OCI-LY7 (cell line): ENCODE results near the gene NAPB. TPM values are rescaled to one million over a fixed set of nuclear protein-coding genes. Genes with fewer than 3 reads are reported as not detected.

Experiments used
- BruUV-seq: library from RNA; stranded (reverse); fragments of 400-500 nt; replicated peaks from 2 replicates; lab custom pipeline; 2021; lab: Mats Ljungman, UMichigan
- CTCF ChIA-PET: fragments of 300-600 bp; sonication (Branson Sonifier 250); formaldehyde crosslinking; loops from one replicate; lab custom pipeline; 2022; ENCODE audit warnings: antibody characterized with exemption; ENCODE audit not compliant: unreplicated experiment; lab: Charles Lee
- POLR2A ChIA-PET: fragments of 300-600 bp; sonication (Branson Sonifier 250); formaldehyde crosslinking; loops from one replicate; lab custom pipeline; 2022; ENCODE audit warnings: antibody characterized with exemption; lab: Charles Lee
- DNase-seq: peaks from one replicate; pipeline ENCODE4 v3.0.0-alpha.2; 2015; ENCODE audit warnings: low spot score
- H2AFZ ChIP-seq: fragments of 200-600 bp; sonication (generic), shearing (Covaris generic); 2 replicates; pipeline ENCODE4 v1.6.1; 2014; ENCODE audit warnings: mild to moderate bottlenecking, antibody characterized with exemption, low read length, moderate library complexity
- H3K27ac ChIP-seq: fragments of 200-600 bp; sonication (generic); 2 replicates; pipeline ENCODE4 v1.5.1; 2014; ENCODE audit warnings: mixed run types, low read depth, mild to moderate bottlenecking, moderate library complexity, low read length, inconsistent platforms; ENCODE audit not compliant: poor library complexity, severe bottlenecking
- H3K36me3 ChIP-seq: fragments of 200-600 bp; sonication (generic); 2 replicates; pipeline ENCODE4 v1.6.1; 2014; ENCODE audit warnings: mild to moderate bottlenecking, antibody characterized with exemption, low read length, moderate library complexity, mixed read lengths; ENCODE audit not compliant: insufficient read depth
- H3K4me1 ChIP-seq: fragments of 200-600 bp; sonication (generic); 2 replicates; pipeline ENCODE4 v1.5.1; 2014; ENCODE audit warnings: mild to moderate bottlenecking, low read length; ENCODE audit not compliant: insufficient read depth, poor library complexity, severe bottlenecking
- H3K4me2 ChIP-seq: fragments of 200-600 bp; sonication (generic); 2 replicates; pipeline ENCODE4 v1.6.1; 2014; ENCODE audit warnings: mild to moderate bottlenecking, low read length
- H3K4me3 ChIP-seq: fragments of 200-600 bp; sonication (generic); 2 replicates; pipeline ENCODE4 v1.5.1; 2014; ENCODE audit warnings: mild to moderate bottlenecking, low read depth, low read length; ENCODE audit not compliant: poor library complexity, severe bottlenecking
- H3K79me2 ChIP-seq: fragments of 200-600 bp; sonication (generic); 2 replicates; pipeline ENCODE4 v1.6.1; 2016; ENCODE audit warnings: low read depth, mild to moderate bottlenecking, low read length, moderate library complexity, mixed read lengths; ENCODE audit not compliant: insufficient read depth
- H3K9me2 ChIP-seq: fragments of 200-600 bp; sonication (generic); 2 replicates; pipeline ENCODE4 v1.6.1; 2016; ENCODE audit warnings: mild to moderate bottlenecking, low read length, mixed read lengths; ENCODE audit not compliant: insufficient read depth
- H3K9me3 ChIP-seq: fragments of 200-600 bp; sonication (generic); 2 replicates; pipeline ENCODE4 v1.6.1; 2014; ENCODE audit warnings: mild to moderate bottlenecking, mixed run types, low read length, mixed read lengths
- H4K20me1 ChIP-seq: fragments of 200-600 bp; sonication (generic); 2 replicates; pipeline ENCODE4 v1.6.1; 2014; ENCODE audit warnings: mild to moderate bottlenecking, antibody characterized with exemption, low read length, moderate library complexity, mixed read lengths; ENCODE audit not compliant: insufficient read depth
- CTCF ChIP-seq: fragments of 200-600 bp; sonication (generic); conservative IDR thresholded peaks from 2 replicates; pipeline ENCODE4 v1.5.1; 2014; ENCODE audit warnings: mild to moderate bottlenecking, antibody characterized with exemption, low read length, moderate library complexity, mixed read lengths
- EZH2phosphoT487 ChIP-seq: fragments of 200-600 bp; sonication (generic); IDR thresholded peaks from 2 replicates; pipeline ENCODE4 v1.6.1; 2018; ENCODE audit warnings: low read depth, borderline replicate concordance, mild to moderate bottlenecking, mixed run types, antibody characterized with exemption, low read length, moderate library complexity, mixed read lengths
- intact Hi-C: fragments of 100-400 bp; cut with micrococcal nuclease; formaldehyde crosslinking; loops from one replicate; pipeline ENCODE4 v1.10.0; 2022; ENCODE audit not compliant: unreplicated experiment
- total RNA-seq, 2 experiments: library from RNA; depleted of rRNA in 1 of 2; stranded (reverse); fragments of >200 nt in 1 of 2; shearing (Covaris generic) in 1 of 2; gene quantifications; 2 replicates each; pipeline ENCODE4 v1.2.3, GENCODE V29; 2014 to 2022

NAPB gene
- total RNA-seq, 2 experiments from 2014 or later, result 9.3 to 12.1 TPM

GRCh38 chr20:23368316-23369071 is 52.8 kb downstream of the NAPB start:
- Histone ChIP-seq H3K79me2 (peaks cover 45% of the 10 kb centered on the region), H4K20me1 (peaks cover 14% of the 10 kb centered on the region), H3K36me3 (peaks cover 94% of the 10 kb centered on the region), H3K27ac (no peak overlapping the region), H2AFZ (no peak overlapping the region), H3K4me2 (no peak overlapping the region), H3K4me3 (no peak overlapping the region), H3K9me3 (no peaks in the 10 kb centered on the region), H3K4me1 (peaks cover 27% of the 10 kb centered on the region), H3K9me2 (no peaks in the 10 kb centered on the region)
- intact Hi-C loops, result no loop called here
- TF ChIP-seq EZH2phosphoT487 (no peak), CTCF (no peak)
- ChIA-PET POLR2A (interaction anchor here (1.2 kb wide), 1 partner anchor 10 kb away, joined by 3 read pairs; no protein-coding TSS in a partner anchor), CTCF (no interaction called here)
- no peak for DNase-seq
- no TSS peak for BruUV-seq

GRCh38 chr20:23367770-23368169 is 53.5 kb downstream of the NAPB start:
- Histone ChIP-seq H3K4me1 (peaks cover 33% of the 10 kb centered on the region), H3K9me3 (no peaks in the 10 kb centered on the region), H3K4me3 (no peak overlapping the region), H3K36me3 (peaks cover 87% of the 10 kb centered on the region), H4K20me1 (peaks cover 20% of the 10 kb centered on the region), H3K79me2 (peaks cover 52% of the 10 kb centered on the region), H2AFZ (no peak overlapping the region), H3K27ac (no peak overlapping the region), H3K4me2 (no peak overlapping the region; the same call in 1 of the 2 replicates), H3K9me2 (no peaks in the 10 kb centered on the region)
- CTCF ChIA-PET, result no interaction called here
- DNase-seq, result no peak
- intact Hi-C loops, result no loop called here
- no TSS peak for BruUV-seq
- POLR2A ChIA-PET, result no interaction called here
- TF ChIP-seq EZH2phosphoT487 (no peak), CTCF (no peak)

GRCh38 chr20:23366384-23366783 is 54.9 kb downstream of the NAPB start:
- ChIA-PET CTCF (no interaction called here), POLR2A (interaction anchor here (1.3 to 1.6 kb wide), 2 partner anchors 8 to 15 kb away, joined by 3 to 4 read pairs; no protein-coding TSS in a partner anchor)
- intact Hi-C loops, result no loop called here
- Histone ChIP-seq H3K79me2 (peaks cover 55% of the 10 kb centered on the region), H3K4me3 (no peak overlapping the region), H3K27ac (no peak overlapping the region), H3K9me3 (no peaks in the 10 kb centered on the region), H3K4me1 (peaks cover 33% of the 10 kb centered on the region), H3K4me2 (peak overlapping the region; percentile 51), H4K20me1 (peaks cover 20% of the 10 kb centered on the region), H3K36me3 (peaks cover 73% of the 10 kb centered on the region), H2AFZ (no peak overlapping the region), H3K9me2 (no peaks in the 10 kb centered on the region)
- TF ChIP-seq EZH2phosphoT487 (no peak), CTCF (no peak)
- DNase-seq, result peak; percentile 8
- BruUV-seq, result no TSS peak
